K562 (cell line): Measurements from ENCODE around the gene PPM1N. TPM values are rescaled to one million over a fixed set of nuclear protein-coding genes. Genes with fewer than 3 reads are reported as not detected.

Experiments used
- CHD2 ChIP-seq: IDR thresholded peaks from 2 replicates; pipeline ENCODE4 v1.6.1; 2011; ENCODE audit warnings: low read depth, low read length
- CREBBP ChIP-seq: IDR thresholded peaks from one replicate; pipeline ENCODE4 v1.6.1; 2012; ENCODE audit warnings: low read depth, mild to moderate bottlenecking, control low read depth, inconsistent platforms, low read length
- CTBP1 ChIP-seq: fragments of 450-650 bp; IDR thresholded peaks from 2 replicates; pipeline ENCODE4 v1.6.1; 2016; ENCODE audit warnings: borderline replicate concordance
- FOXA3 ChIP-seq, 2 experiments: fragments of 450-650 bp in 1 of 2; sonication (generic) in 1 of 2; formaldehyde crosslinking; IDR thresholded peaks in 1 of 2; conservative IDR thresholded peaks in 1 of 2; 2 replicates each; pipeline versions ENCODE4 v1.4.0 to v1.8.0; 2020 to 2022; ENCODE audit warnings: mild to moderate bottlenecking in 2 of 2, missing genetic modification reagents in 1 of 2
- IFI16 ChIP-seq: fragments of 250-450 bp; sonication (Bioruptor Pico); IDR thresholded peaks from 2 replicates; pipeline ENCODE4 v2.1.2; 2022; ENCODE audit warnings: mild to moderate bottlenecking, inconsistent platforms
- L3MBTL2 ChIP-seq: fragments of 450-650 bp; IDR thresholded peaks from 2 replicates; pipeline ENCODE4 v1.6.1; 2016; ENCODE audit warnings: mild to moderate bottlenecking, moderate library complexity
- NFIC ChIP-seq: fragments of 450-650 bp; IDR thresholded peaks from 2 replicates; pipeline ENCODE4 v1.6.1; 2017; ENCODE audit warnings: mild to moderate bottlenecking, inconsistent platforms
- PHF21A ChIP-seq: fragments of 450-650 bp; IDR thresholded peaks from 2 replicates; pipeline ENCODE4 v1.6.1; 2017; ENCODE audit warnings: low read depth, borderline replicate concordance
- STAG1 ChIP-seq: sonication (generic); formaldehyde crosslinking; IDR thresholded peaks from 2 replicates; pipeline ENCODE4 v1.5.0; 2020; ENCODE audit warnings: missing genetic modification reagents, borderline replicate concordance
- ZFP36 ChIP-seq: fragments of 150-350 bp; IDR thresholded peaks from 2 replicates; pipeline ENCODE4 v1.6.1; 2018; ENCODE audit warnings: low read length, low read depth; ENCODE audit not compliant: partially characterized antibody
- ZNF318 ChIP-seq, 2 experiments: fragments of 450-650 bp; IDR thresholded peaks; 2 replicates each; pipeline ENCODE4 v1.6.1; 2016; ENCODE audit warnings: mild to moderate bottlenecking in 2 of 2, borderline replicate concordance in 1 of 2, low read depth in 1 of 2, moderate library complexity in 1 of 2
- ZNF780A ChIP-seq: fragments of 250-450 bp; sonication (Bioruptor Pico); IDR thresholded peaks from 2 replicates; pipeline ENCODE4 v1.5.0; 2021; ENCODE audit warnings: mild to moderate bottlenecking
- polyA plus RNA-seq, 8 experiments: library from polyadenylated mRNA; depleted of rRNA in 4 of 8; stranded (reverse) in 5 of 8; unstranded in 3 of 8; fragments of >200 nt; fragmentation: Nextera tagmentation in 2 of 8; fragmentation: Illumina TruSeq in 1 of 8; extraction: Ambion mirVana in 2 of 8; extraction: Trizol in 1 of 8; gene quantifications; 2 replicates each; pipeline versions ENCODE4 v1.2.1 to v1.2.3, GENCODE V29; 2011 to 2014; ENCODE audit warnings: inconsistent platforms in 1 of 8, missing spikeins in 1 of 8
- total RNA-seq, 7 experiments: library from RNA; depleted of rRNA in 6 of 7; stranded (reverse); fragments of >200 nt in 6 of 7; fragmentation: Illumina TruSeq in 2 of 7; extraction: Trizol in 2 of 7; gene quantifications; 2 replicates each; pipeline versions ENCODE4 v1.2.1 to v1.2.3, GENCODE V29; 2011 to 2021; ENCODE audit warnings: low replicate concordance in 1 of 7
- TF ChIP-seq, protein P1 (sequence below), 2 experiments: IDR thresholded peaks; 2 replicates each; pipeline ENCODE4 v1.6.1; 2011; ENCODE audit warnings: borderline replicate concordance in 1 of 2, control low read depth in 1 of 2, low read depth in 1 of 2, low read length in 1 of 2, mild to moderate bottlenecking in 1 of 2, mixed read lengths in 1 of 2, moderate library complexity in 1 of 2; ENCODE audit not compliant: insufficient read depth in 1 of 2, insufficient read length in 1 of 2, poor library complexity in 1 of 2, severe bottlenecking in 1 of 2; ENCODE audit errors: extremely low read depth in 1 of 2
- TF ChIP-seq, protein P2 (sequence below): sonication (generic); formaldehyde crosslinking; IDR thresholded peaks from 2 replicates; pipeline ENCODE4 v1.8.0; 2022; ENCODE audit warnings: missing genetic modification reagents, mild to moderate bottlenecking, borderline replicate concordance

PPM1N gene
- total and polyA plus RNA-seq, 9 of the 15 experiments (the other 6 are each of a cell fraction or from before 2014, with no cell fraction given), result 4.5 to 15.6 (median 8.7) TPM

DNA sequence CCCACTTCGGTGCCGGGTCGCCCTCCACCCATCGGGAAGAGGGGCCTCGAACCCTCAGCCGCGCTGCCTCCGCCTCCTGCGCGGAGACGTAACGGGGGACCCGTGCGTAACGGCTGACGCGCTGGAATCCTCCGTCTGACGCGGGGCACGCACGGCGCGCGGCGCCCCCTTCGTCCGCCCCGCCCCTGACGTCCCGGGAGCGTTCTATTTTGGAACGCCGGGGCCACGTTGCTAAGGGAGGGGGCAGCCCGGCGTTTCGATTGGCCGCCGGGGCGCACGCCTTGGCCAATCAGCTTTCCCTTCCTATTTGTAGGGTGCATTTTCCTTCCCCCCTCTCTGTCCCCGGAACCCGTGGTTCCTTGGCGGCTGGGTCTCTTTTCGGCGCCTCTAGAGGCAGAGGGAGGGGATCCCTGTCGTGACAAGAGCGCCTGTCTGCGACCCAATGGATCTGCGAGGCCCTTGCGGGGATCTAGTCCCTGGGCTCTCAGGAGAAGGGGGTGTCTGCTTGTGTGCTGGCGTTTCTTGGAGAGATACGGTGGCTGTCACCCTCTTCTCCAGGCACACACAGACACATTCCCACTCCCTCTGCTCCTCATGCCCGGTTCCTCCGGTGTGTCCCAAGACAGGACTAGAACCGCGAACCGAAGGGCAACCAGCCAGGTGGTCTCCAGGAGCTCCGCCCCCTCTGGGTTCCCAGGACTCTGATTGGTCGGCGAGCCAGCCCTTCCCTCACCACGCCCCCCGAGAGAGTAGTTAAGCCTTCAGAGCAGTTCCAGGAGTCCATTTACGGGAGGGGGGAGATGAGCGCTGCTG, 28.9 kb upstream of the PPM1N start (continued):
- TF ChIP-seq FOXA3 (CRISPR knock-in tag; conservative IDR thresholded peaks at IDR 0.05 in 1 of 2, IDR thresholded peaks at IDR 0.05 in 1 of 2) (0 out of 4 replicates have a peak, but pooled peaks of 1 of the 2 experiments have one; percentile 45), STAG1 (CRISPR knock-in tag) (no peak), ZFP36 (no peak), ZNF318 (IDR thresholded peaks at IDR 0.05; ENCODE audit: borderline replicate concordance in 1 of 2, low read depth in 1 of 2) (peak in 1 of 2 experiments; percentile 21; a peak in 1 of 4 replicates), NFIC (peak; percentile 63), CTBP1 (peak; percentile 86), IFI16 (no peak), CREBBP (no peak), L3MBTL2 (peak; percentile 44), ZNF780A (CRISPR knock-in tag) (no peak), PHF21A (peak; percentile 88; the same call in 1 of the 2 replicates), CHD2 (peak; percentile 40; the same call in 1 of the 2 replicates)
- TF ChIP-seq, protein P1, sequence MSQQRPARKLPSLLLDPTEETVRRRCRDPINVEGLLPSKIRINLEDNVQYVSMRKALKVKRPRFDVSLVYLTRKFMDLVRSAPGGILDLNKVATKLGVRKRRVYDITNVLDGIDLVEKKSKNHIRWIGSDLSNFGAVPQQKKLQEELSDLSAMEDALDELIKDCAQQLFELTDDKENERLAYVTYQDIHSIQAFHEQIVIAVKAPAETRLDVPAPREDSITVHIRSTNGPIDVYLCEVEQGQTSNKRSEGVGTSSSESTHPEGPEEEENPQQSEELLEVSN (IDR thresholded peaks at IDR 0.05; ENCODE audit: borderline replicate concordance in 1 of 2, extremely low read depth in 1 of 2, insufficient read depth in 1 of 2, insufficient read length in 1 of 2, low read depth in 1 of 2, low read length in 1 of 2, poor library complexity in 1 of 2, severe bottlenecking in 1 of 2), result peak in 1 of 2 experiments; percentile 43
- TF ChIP-seq, protein P2, sequence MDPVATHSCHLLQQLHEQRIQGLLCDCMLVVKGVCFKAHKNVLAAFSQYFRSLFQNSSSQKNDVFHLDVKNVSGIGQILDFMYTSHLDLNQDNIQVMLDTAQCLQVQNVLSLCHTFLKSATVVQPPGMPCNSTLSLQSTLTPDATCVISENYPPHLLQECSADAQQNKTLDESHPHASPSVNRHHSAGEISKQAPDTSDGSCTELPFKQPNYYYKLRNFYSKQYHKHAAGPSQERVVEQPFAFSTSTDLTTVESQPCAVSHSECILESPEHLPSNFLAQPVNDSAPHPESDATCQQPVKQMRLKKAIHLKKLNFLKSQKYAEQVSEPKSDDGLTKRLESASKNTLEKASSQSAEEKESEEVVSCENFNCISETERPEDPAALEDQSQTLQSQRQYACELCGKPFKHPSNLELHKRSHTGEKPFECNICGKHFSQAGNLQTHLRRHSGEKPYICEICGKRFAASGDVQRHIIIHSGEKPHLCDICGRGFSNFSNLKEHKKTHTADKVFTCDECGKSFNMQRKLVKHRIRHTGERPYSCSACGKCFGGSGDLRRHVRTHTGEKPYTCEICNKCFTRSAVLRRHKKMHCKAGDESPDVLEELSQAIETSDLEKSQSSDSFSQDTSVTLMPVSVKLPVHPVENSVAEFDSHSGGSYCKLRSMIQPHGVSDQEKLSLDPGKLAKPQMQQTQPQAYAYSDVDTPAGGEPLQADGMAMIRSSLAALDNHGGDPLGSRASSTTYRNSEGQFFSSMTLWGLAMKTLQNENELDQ, result no peak
